Keratinocyte (primary cell): ENCODE measurements around the gene GAGE10. TPM values are rescaled to one million over a fixed set of nuclear protein-coding genes. Genes with fewer than 3 reads are reported as not detected.

Source experiments
- DNase-seq: peaks from one replicate; pipeline ENCODE4 v3.0.0-alpha.2; 2011; ENCODE audit warnings: low read depth, missing footprints, low spot score
- FAIRE-seq: peaks from 2 replicates; lab custom pipeline; 2011; peaks lifted over from hg19 to GRCh38; lab: Jason Lieb, UNC
- H2AFZ ChIP-seq: 2 replicates; pipeline ENCODE4 v1.6.0; 2012; ENCODE audit warnings: low read length, control low read depth, inconsistent platforms; ENCODE audit not compliant: control insufficient read depth
- H3K27ac ChIP-seq: 2 replicates; pipeline ENCODE4 v1.5.1; 2011; ENCODE audit warnings: low read length; ENCODE audit not compliant: control insufficient read depth, insufficient read depth
- H3K27me3 ChIP-seq: 3 replicates; pipeline ENCODE4 v1.6.0; 2011; ENCODE audit warnings: low read length; ENCODE audit not compliant: control insufficient read depth, insufficient read depth; ENCODE audit errors: extremely low read depth
- H3K36me3 ChIP-seq, 2 experiments: 2 replicates in 1 of 2; 3 replicates in 1 of 2; pipeline ENCODE4 v1.5.1; 2011; ENCODE audit warnings: low read length in 2 of 2, mild to moderate bottlenecking in 1 of 2; ENCODE audit not compliant: control insufficient read depth in 2 of 2, insufficient read depth in 2 of 2; ENCODE audit errors: extremely low read depth in 1 of 2
- H3K4me1 ChIP-seq: 3 replicates; pipeline ENCODE4 v1.5.1; 2011; ENCODE audit warnings: low read length; ENCODE audit not compliant: control insufficient read depth, insufficient read depth; ENCODE audit errors: extremely low read depth
- H3K4me2 ChIP-seq: 3 replicates; pipeline ENCODE4 v1.6.0; 2011; ENCODE audit warnings: low read depth, low read length; ENCODE audit not compliant: control insufficient read depth, insufficient read depth; ENCODE audit errors: extremely low read depth
- H3K4me3 ChIP-seq, 3 experiments: fragments of 200-600 bp in 1 of 3; sonication (generic) in 1 of 3; 2 replicates in 2 of 3; 3 replicates in 1 of 3; pipeline ENCODE4 v1.5.1; 2011 to 2016; ENCODE audit warnings: low read length in 3 of 3, mild to moderate bottlenecking in 3 of 3, control low read depth in 2 of 3, inconsistent platforms in 1 of 3, low read depth in 1 of 3, mixed read lengths in 1 of 3, mixed run types in 1 of 3, moderate library complexity in 1 of 3; ENCODE audit not compliant: control insufficient read depth in 2 of 3, insufficient read depth in 2 of 3; ENCODE audit errors: extremely low read depth in 1 of 3
- H3K79me2 ChIP-seq: 2 replicates; pipeline ENCODE4 v1.6.0; 2012; ENCODE audit warnings: low read length; ENCODE audit not compliant: control insufficient read depth, insufficient read depth
- H3K9ac ChIP-seq: 3 replicates; pipeline ENCODE4 v1.6.0; 2011; ENCODE audit warnings: low read length; ENCODE audit not compliant: control insufficient read depth, insufficient read depth; ENCODE audit errors: extremely low read depth
- H3K9me1 ChIP-seq: 3 replicates; pipeline ENCODE4 v1.6.0; 2011; ENCODE audit warnings: low read length; ENCODE audit not compliant: control insufficient read depth, insufficient read depth; ENCODE audit errors: extremely low read depth
- H3K9me3 ChIP-seq: 2 replicates; pipeline ENCODE4 v1.5.1; 2012; ENCODE audit warnings: low read depth, low read length; ENCODE audit not compliant: control insufficient read depth
- H4K20me1 ChIP-seq: 3 replicates; pipeline ENCODE4 v1.6.0; 2011; ENCODE audit warnings: low read length; ENCODE audit not compliant: control insufficient read depth, insufficient read depth; ENCODE audit errors: extremely low read depth
- EZH2 ChIP-seq: IDR thresholded peaks from one replicate; pipeline ENCODE4 v1.6.1; 2012; ENCODE audit warnings: inconsistent platforms, mild to moderate bottlenecking, low read length, moderate library complexity
- dilution Hi-C: fragments of 300-500 bp; cut with MboI; formaldehyde crosslinking; loops from one replicate; pipeline ENCODE4 v1.7.0; 2020; ENCODE audit warnings: low sequenced_read_pairs; ENCODE audit not compliant: extremely low pct_ligation_motif_present
- polyA plus RNA-seq, 5 experiments: library from polyadenylated mRNA; depleted of rRNA in 3 of 5; stranded (reverse) in 3 of 5; stranded (forward) in 1 of 5; unstranded in 1 of 5; fragments of >200 nt; gene quantifications; 1 replicate in 1 of 5; 2 replicates in 3 of 5; 3 replicates in 1 of 5; pipeline versions ENCODE4 v1.2.1 to v1.2.3, GENCODE V29; 2011 to 2012; ENCODE audit warnings: missing spikeins in 2 of 5, low read depth in 1 of 5, low replicate concordance in 1 of 5
- TF ChIP-seq, protein P1 (sequence below), 3 experiments: IDR thresholded peaks in 1 of 3; conservative IDR thresholded peaks in 1 of 3; optimal IDR thresholded peaks in 1 of 3; 2 replicates in 2 of 3; 3 replicates in 1 of 3; pipeline versions ENCODE3 to v1.5.1; 2011; ENCODE audit warnings: low read length in 3 of 3, mild to moderate bottlenecking in 3 of 3, moderate library complexity in 2 of 3, control low read depth in 1 of 3, inconsistent platforms in 1 of 3; ENCODE audit not compliant: insufficient read depth in 2 of 3; ENCODE audit errors: extremely low read depth in 1 of 3

Gene GAGE10
- polyA plus RNA-seq, 1 donor (not counting 4 experiments of a cell fraction or from before 2014, with no cell fraction given), result not detected

DNA sequence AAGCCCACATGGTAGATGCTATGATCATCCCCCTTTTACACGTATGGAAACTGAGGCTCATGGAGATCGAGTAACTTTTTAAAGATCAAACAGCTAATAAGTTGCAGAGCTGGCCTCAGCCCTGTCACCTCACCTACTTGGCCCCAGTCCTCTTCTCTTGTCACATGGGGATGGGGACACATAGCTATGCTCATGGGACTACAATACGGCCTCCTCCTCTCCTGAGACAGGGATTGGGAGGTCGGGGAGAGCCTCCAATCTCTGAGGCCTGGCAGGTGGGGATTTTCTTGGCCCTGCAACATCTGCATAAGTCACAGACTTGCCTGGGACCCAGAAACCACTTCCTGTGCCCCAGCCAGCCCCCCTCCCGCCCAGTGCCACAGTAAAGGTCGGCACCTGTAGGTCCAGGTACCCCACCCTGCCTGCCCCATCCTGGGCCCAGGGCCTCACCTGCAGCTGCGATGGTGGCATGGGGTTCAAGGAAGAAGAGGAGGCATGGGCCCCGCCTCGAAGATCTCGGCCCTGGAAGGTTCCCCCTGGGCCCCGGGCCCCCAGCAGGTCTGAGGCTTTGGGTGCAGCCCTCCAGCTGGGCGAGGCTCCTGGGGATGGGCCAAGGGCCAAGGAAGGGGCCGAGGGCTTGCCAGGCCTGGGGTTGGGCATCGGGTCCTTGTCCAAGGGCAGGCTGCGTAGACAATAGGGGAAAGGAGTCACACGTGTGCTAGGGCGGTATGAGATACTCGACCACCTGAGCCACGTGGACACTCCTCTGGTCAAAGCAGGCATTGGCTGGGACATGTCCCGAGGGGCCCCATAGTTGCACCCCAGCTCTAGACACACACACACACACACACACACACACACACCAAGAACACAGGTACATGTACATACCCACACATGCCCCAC lies 45.3 kb upstream of the GAGE10 start:
- Histone ChIP-seq H2AFZ (no peak overlapping the region), H3K4me1 (no peaks in the 10 kb centered on the region), H3K9ac (no peak overlapping the region), H3K9me1 (no peaks in the 10 kb centered on the region), H3K4me2 (no peak overlapping the region), H3K27ac (no peak overlapping the region), H3K27me3 (no peaks in the 10 kb centered on the region), H4K20me1 (no peaks in the 10 kb centered on the region), H3K4me3 (no peak overlapping the region), H3K79me2 (no peaks in the 10 kb centered on the region), H3K36me3 (no peaks in the 10 kb centered on the region), H3K9me3 (no peaks in the 10 kb centered on the region)
- dilution Hi-C loops, result no loop called here
- no peak for FAIRE-seq
- no peak for DNase-seq
- TF ChIP-seq EZH2, result no peak
- TF ChIP-seq, protein P1, sequence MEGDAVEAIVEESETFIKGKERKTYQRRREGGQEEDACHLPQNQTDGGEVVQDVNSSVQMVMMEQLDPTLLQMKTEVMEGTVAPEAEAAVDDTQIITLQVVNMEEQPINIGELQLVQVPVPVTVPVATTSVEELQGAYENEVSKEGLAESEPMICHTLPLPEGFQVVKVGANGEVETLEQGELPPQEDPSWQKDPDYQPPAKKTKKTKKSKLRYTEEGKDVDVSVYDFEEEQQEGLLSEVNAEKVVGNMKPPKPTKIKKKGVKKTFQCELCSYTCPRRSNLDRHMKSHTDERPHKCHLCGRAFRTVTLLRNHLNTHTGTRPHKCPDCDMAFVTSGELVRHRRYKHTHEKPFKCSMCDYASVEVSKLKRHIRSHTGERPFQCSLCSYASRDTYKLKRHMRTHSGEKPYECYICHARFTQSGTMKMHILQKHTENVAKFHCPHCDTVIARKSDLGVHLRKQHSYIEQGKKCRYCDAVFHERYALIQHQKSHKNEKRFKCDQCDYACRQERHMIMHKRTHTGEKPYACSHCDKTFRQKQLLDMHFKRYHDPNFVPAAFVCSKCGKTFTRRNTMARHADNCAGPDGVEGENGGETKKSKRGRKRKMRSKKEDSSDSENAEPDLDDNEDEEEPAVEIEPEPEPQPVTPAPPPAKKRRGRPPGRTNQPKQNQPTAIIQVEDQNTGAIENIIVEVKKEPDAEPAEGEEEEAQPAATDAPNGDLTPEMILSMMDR (optimal IDR thresholded peaks at IDR 0.05 in 1 of 3, IDR thresholded peaks at IDR 0.05 in 1 of 3, conservative IDR thresholded peaks at IDR 0.05 in 1 of 3; ENCODE audit: extremely low read depth in 1 of 3, insufficient read depth in 2 of 3, low read length in 3 of 3), result no peak

DNA sequence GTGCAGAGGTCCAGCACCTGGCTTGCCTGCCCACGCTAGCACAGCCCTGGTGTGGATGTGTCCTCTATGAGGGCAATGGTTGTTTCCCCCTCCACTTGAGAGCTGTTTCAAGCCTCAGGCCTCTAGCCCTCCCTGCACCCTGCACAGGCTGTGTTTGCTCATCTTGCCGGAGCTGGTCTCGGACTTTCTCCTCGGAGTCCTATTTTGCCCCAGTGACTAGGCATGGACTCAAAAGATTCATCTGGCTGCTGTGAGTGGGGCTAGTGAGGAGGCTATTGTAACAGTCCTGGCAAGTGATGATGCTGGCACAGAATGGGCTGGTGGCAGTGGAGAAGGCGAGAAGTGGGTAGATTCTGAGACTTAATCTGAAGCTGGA lies 44.7 kb upstream of the GAGE10 start:
- no peak overlapping the region for H3K4me3 ChIP-seq
- H3K9me3 ChIP-seq, result no peaks in the 10 kb centered on the region
- H3K27ac ChIP-seq, result no peak overlapping the region
- no peaks in the 10 kb centered on the region for H3K36me3 ChIP-seq
- no peaks in the 10 kb centered on the region for H3K9me1 ChIP-seq
- dilution Hi-C loops, result no loop called here
- H3K9ac ChIP-seq, result no peak overlapping the region
- H3K4me1 ChIP-seq, result no peaks in the 10 kb centered on the region
- TF ChIP-seq, protein P1 (optimal IDR thresholded peaks at IDR 0.05 in 1 of 3, IDR thresholded peaks at IDR 0.05 in 1 of 3, conservative IDR thresholded peaks at IDR 0.05 in 1 of 3; ENCODE audit: extremely low read depth in 1 of 3, insufficient read depth in 2 of 3, low read length in 3 of 3), result no peak
- TF ChIP-seq EZH2, result no peak
- FAIRE-seq, result no peak
- no peaks in the 10 kb centered on the region for H3K27me3 ChIP-seq
- no peaks in the 10 kb centered on the region for H4K20me1 ChIP-seq
- no peak overlapping the region for H2AFZ ChIP-seq
- DNase-seq, result no peak
- H3K4me2 ChIP-seq, result no peak overlapping the region
- H3K79me2 ChIP-seq, result no peaks in the 10 kb centered on the region
